GM19239 (cell line): ENCODE measurements around the gene DRC7.
A peak's percentile ranks its signal among the peaks of the same experiment; 100 is the strongest.
"Not testable (repeated sequence)": the region's sequence is repeated elsewhere in the genome, so short reads cannot be mapped to it uniquely, and the experiment has no call there.

Source experiments
- DNase-seq: peaks from one replicate; pipeline ENCODE4 v3.0.0; 2011; ENCODE audit warnings: low spot score; ENCODE audit not compliant: insufficient read length
- FAIRE-seq: peaks from 2 replicates; lab custom pipeline; 2011; peaks lifted over from hg19 to GRCh38; lab: Jason Lieb, UNC

Gene DRC7

GRCh38 chr16:57707331-57707730 lies 12.7 kb downstream of the DRC7 start:
- no peak for DNase-seq
- no peak for FAIRE-seq

GRCh38 chr16:57708168-57708567 lies 13.6 kb downstream of the DRC7 start:
- FAIRE-seq = no peak
- DNase-seq = no peak

GRCh38 chr16:57709663-57710062 lies 15.1 kb downstream of the DRC7 start:
- FAIRE-seq (no peak), DNase-seq (no peak)

- FAIRE-seq (no peak), DNase-seq (no peak)
These were observed 16.7 kb downstream of the DRC7 start for GRCh38 chr16:57711346-57711745.

- DNase-seq (no peak), FAIRE-seq (no peak)
These were observed 17.4 kb downstream of the DRC7 start for GRCh38 chr16:57711993-57712392.

GRCh38 chr16:57712569-57712968 lies 18.0 kb downstream of the DRC7 start:
- FAIRE-seq, DNase-seq: not testable (repeated sequence)

GRCh38 chr16:57713596-57713995 lies 19.0 kb downstream of the DRC7 start:
- no peak for DNase-seq
- no peak for FAIRE-seq

GRCh38 chr16:57714047-57714446 lies 19.4 kb downstream of the DRC7 start:
- DNase-seq (no peak), FAIRE-seq (no peak)

- DNase-seq (peak; percentile 34), FAIRE-seq (peak; percentile 89)
These were observed 25.6 kb downstream of the DRC7 start for GRCh38 chr16:57720142-57720575.

- FAIRE-seq = no peak
- DNase-seq = no peak
These were observed 27.0 kb downstream of the DRC7 start for GRCh38 chr16:57721356-57722209.

GRCh38 chr16:57722210-57722499 lies 27.5 kb downstream of the DRC7 start:
- DNase-seq = no peak

GRCh38 chr16:57722651-57723050 lies 28.0 kb downstream of the DRC7 start:
- FAIRE-seq = no peak
- DNase-seq = no peak

More at GRCh38 chr16:57722210-57722499, 27.5 kb downstream of the DRC7 start:
- FAIRE-seq = no peak

GRCh38 chr16:57723170-57723569 lies 28.6 kb downstream of the DRC7 start:
- FAIRE-seq (no peak), DNase-seq (no peak)

GRCh38 chr16:57724531-57724930 lies 29.9 kb downstream of the DRC7 start:
- DNase-seq (no peak), FAIRE-seq (no peak)

- no peak for DNase-seq
These were observed 30.5 kb downstream of the DRC7 start for GRCh38 chr16:57725151-57725550.

GRCh38 chr16:57725554-57725953 lies 30.9 kb downstream of the DRC7 start:
- DNase-seq (no peak), FAIRE-seq (no peak)

More at GRCh38 chr16:57725151-57725550, 30.5 kb downstream of the DRC7 start:
- no peak for FAIRE-seq

GRCh38 chr16:57725976-57726375 lies 31.4 kb downstream of the DRC7 start:
- DNase-seq = no peak
- FAIRE-seq = no peak

- FAIRE-seq (no peak), DNase-seq (no peak)
These were observed 31.9 kb downstream of the DRC7 start for GRCh38 chr16:57726433-57726947.

GRCh38 chr16:57727610-57728009 lies 33.0 kb downstream of the DRC7 start:
- no peak for DNase-seq
- FAIRE-seq = no peak

GRCh38 chr16:57728336-57729181 lies 34.0 kb downstream of the DRC7 start:
- FAIRE-seq (no peak), DNase-seq (no peak)

- no peak for FAIRE-seq
- no peak for DNase-seq
These were observed 34.5 kb downstream of the DRC7 start for GRCh38 chr16:57729182-57729484.
